22Rv1 (cell line): ENCODE measurements around the gene HOXB4.

Experiments
- ZFX ChIP-seq: fragments of 450-650 bp; IDR thresholded peaks from 2 replicates; pipeline ENCODE4 v1.6.1; 2017; ENCODE audit warnings: antibody characterized with exemption, borderline replicate concordance
- TF ChIP-seq, protein P1 (sequence below): fragments of 450-650 bp; IDR thresholded peaks from 2 replicates; pipeline ENCODE4 v1.5.1; 2017; ENCODE audit warnings: mild to moderate bottlenecking

DNA sequence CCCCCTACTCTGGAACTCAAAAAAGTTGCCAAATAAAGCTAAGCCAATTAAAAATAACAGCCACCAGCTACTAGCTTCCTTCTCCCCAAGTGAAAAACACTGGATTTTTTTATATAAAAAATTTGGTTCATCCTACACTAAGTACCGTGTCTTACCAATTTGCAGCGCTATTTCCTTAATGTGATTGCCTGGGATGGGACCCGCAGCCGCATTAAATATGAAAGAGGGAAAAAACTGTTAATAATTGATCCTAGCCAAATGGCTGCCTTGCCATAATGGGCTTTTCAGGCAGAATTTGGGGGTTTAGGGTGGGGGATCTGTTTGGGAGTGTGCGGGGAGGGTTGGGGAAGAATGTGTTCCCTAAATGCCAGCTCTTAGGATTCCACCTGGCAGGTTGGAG is 46.0 kb upstream of the HOXB4 start:
- TF ChIP-seq, protein P1, sequence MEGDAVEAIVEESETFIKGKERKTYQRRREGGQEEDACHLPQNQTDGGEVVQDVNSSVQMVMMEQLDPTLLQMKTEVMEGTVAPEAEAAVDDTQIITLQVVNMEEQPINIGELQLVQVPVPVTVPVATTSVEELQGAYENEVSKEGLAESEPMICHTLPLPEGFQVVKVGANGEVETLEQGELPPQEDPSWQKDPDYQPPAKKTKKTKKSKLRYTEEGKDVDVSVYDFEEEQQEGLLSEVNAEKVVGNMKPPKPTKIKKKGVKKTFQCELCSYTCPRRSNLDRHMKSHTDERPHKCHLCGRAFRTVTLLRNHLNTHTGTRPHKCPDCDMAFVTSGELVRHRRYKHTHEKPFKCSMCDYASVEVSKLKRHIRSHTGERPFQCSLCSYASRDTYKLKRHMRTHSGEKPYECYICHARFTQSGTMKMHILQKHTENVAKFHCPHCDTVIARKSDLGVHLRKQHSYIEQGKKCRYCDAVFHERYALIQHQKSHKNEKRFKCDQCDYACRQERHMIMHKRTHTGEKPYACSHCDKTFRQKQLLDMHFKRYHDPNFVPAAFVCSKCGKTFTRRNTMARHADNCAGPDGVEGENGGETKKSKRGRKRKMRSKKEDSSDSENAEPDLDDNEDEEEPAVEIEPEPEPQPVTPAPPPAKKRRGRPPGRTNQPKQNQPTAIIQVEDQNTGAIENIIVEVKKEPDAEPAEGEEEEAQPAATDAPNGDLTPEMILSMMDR: no peak
- no peak for TF ChIP-seq ZFX
